ENCODE results near the gene PRKCZ.

PRKCZ gene

GRCh38 chr1:2181271-2181670 lies 131.1 kb downstream of the PRKCZ start:
- H3K27me3 ChIP-seq (replicated peaks) = no peaks in the 10 kb centered on the region
- no peak for TF ChIP-seq CTCF (IDR thresholded peaks at IDR 0.05; ENCODE audit: low read depth, low read length, missing control alignments)
- in situ Hi-C loops (cut with HindIII; ENCODE audit: low pct_ligation_motif_present, low sequenced_read_pairs) = no loop called here
- no peak overlapping the region for H3K27ac ChIP-seq
- no peaks in the 10 kb centered on the region for H3K36me3 ChIP-seq (replicated peaks)
- H3K4me3 ChIP-seq (ENCODE audit: low read depth, low read length) = no peak overlapping the region
- no peak for DNase-seq

GRCh38 chr1:2181752-2182151 lies 131.5 kb downstream of the PRKCZ start:
- in situ Hi-C loops (cut with HindIII; ENCODE audit: low pct_ligation_motif_present, low sequenced_read_pairs) = no loop called here
- Histone ChIP-seq H3K36me3 (replicated peaks) (peaks cover 2% of the 10 kb centered on the region), H3K4me3 (ENCODE audit: low read depth, low read length) (no peak overlapping the region)

GRCh38 chr1:2182376-2182775 lies 132.2 kb downstream of the PRKCZ start:
- no peak overlapping the region for H3K4me3 ChIP-seq (ENCODE audit: low read depth, low read length)
- H3K27me3 ChIP-seq (replicated peaks) = no peaks in the 10 kb centered on the region
- H3K36me3 ChIP-seq (replicated peaks) = peaks cover 4% of the 10 kb centered on the region
- no peak overlapping the region for H3K27ac ChIP-seq
- TF ChIP-seq CTCF (IDR thresholded peaks at IDR 0.05; ENCODE audit: low read depth, low read length, missing control alignments) = no peak
- in situ Hi-C loops (cut with HindIII; ENCODE audit: low pct_ligation_motif_present, low sequenced_read_pairs) = no loop called here
- no peak for DNase-seq

More at GRCh38 chr1:2181752-2182151, 131.5 kb downstream of the PRKCZ start:
- TF ChIP-seq CTCF (IDR thresholded peaks at IDR 0.05; ENCODE audit: low read depth, low read length, missing control alignments) = no peak
- Histone ChIP-seq H3K27me3 (replicated peaks) (no peaks in the 10 kb centered on the region), H3K27ac (no peak overlapping the region)
- DNase-seq = no peak

- Histone ChIP-seq H3K4me3 (ENCODE audit: low read depth, low read length) (no peak overlapping the region), H3K27me3 (replicated peaks) (no peaks in the 10 kb centered on the region), H3K27ac (no peak overlapping the region), H3K36me3 (replicated peaks) (peaks cover 4% of the 10 kb centered on the region)
- in situ Hi-C loops (cut with HindIII; ENCODE audit: low pct_ligation_motif_present, low sequenced_read_pairs) = no loop called here
- TF ChIP-seq CTCF (IDR thresholded peaks at IDR 0.05; ENCODE audit: low read depth, low read length, missing control alignments) = no peak
- no peak for DNase-seq
Observed at GRCh38 chr1:2183937-2184334, 133.7 kb downstream of the PRKCZ start.

- in situ Hi-C loops (cut with HindIII; ENCODE audit: low pct_ligation_motif_present, low sequenced_read_pairs) = no loop called here
- no peak for TF ChIP-seq CTCF (IDR thresholded peaks at IDR 0.05; ENCODE audit: low read depth, low read length, missing control alignments)
- Histone ChIP-seq H3K27ac (no peak overlapping the region), H3K27me3 (replicated peaks) (no peaks in the 10 kb centered on the region), H3K36me3 (replicated peaks) (peaks cover 4% of the 10 kb centered on the region), H3K4me3 (ENCODE audit: low read depth, low read length) (no peak overlapping the region)
- DNase-seq = no peak
Observed at GRCh38 chr1:2184531-2184930, 134.3 kb downstream of the PRKCZ start.

- no peak overlapping the region for H3K4me3 ChIP-seq (ENCODE audit: low read depth, low read length)
- no peak for DNase-seq
- no peaks in the 10 kb centered on the region for H3K27me3 ChIP-seq (replicated peaks)
- in situ Hi-C loops (cut with HindIII; ENCODE audit: low pct_ligation_motif_present, low sequenced_read_pairs) = no loop called here
- H3K36me3 ChIP-seq (replicated peaks) = peaks cover 4% of the 10 kb centered on the region
- no peak overlapping the region for H3K27ac ChIP-seq
- no peak for TF ChIP-seq CTCF (IDR thresholded peaks at IDR 0.05; ENCODE audit: low read depth, low read length, missing control alignments)
Observed at GRCh38 chr1:2184934-2185333, 134.7 kb downstream of the PRKCZ start.

All from brain microvascular endothelial cell (primary cell).